HEK293 (cell line): ENCODE results near the gene CCNI2.

Experiments
- CTCF ChIA-PET: fragments of 350-600 bp; formaldehyde crosslinking; extraction: SDS; loops from one replicate; lab custom pipeline; 2021; ENCODE audit warnings: antibody characterized with exemption; lab: Yijun Ruan, JAX
- POLR2A ChIA-PET: fragments of 300-600 bp; formaldehyde crosslinking; extraction: SDS; loops from one replicate; lab custom pipeline; 2020; ENCODE audit warnings: antibody characterized with exemption, inconsistent platforms; lab: Yijun Ruan, JAX
- H3K27ac ChIP-seq: fragments of 200-500 bp; sonication (Bioruptor generic); 2 replicates; pipeline ENCODE4 v1.5.1; 2014; ENCODE audit warnings: low read depth, low read length, control low read depth, inconsistent platforms; ENCODE audit errors: extremely low read depth
- H3K36me3 ChIP-seq, 2 experiments: fragments of 200-500 bp in 1 of 2; sonication (Bioruptor generic) in 1 of 2; 1 replicate in 1 of 2; 2 replicates in 1 of 2; pipeline ENCODE4 v1.5.1; 2014 to 2017; ENCODE audit warnings: inconsistent platforms in 2 of 2, low read length in 2 of 2; ENCODE audit not compliant: control insufficient read depth in 2 of 2, insufficient read depth in 1 of 2
- H3K4me1 ChIP-seq: fragments of 200-500 bp; sonication (Bioruptor generic); 2 replicates; pipeline ENCODE4 v1.5.1; 2014; ENCODE audit warnings: mild to moderate bottlenecking, low read length, inconsistent platforms; ENCODE audit not compliant: control insufficient read depth, insufficient read depth
- H3K4me3 ChIP-seq: 2 replicates; pipeline ENCODE4 v1.5.1; 2011; ENCODE audit warnings: low read depth, mild to moderate bottlenecking, control low read depth, low read length, moderate library complexity
- H3K9me3 ChIP-seq: fragments of 200-500 bp; sonication (Bioruptor generic); 2 replicates; pipeline ENCODE4 v1.5.1; 2014; ENCODE audit warnings: low read depth, low read length, inconsistent platforms; ENCODE audit not compliant: control insufficient read depth, insufficient read depth
- EGR2 ChIP-seq: fragments of 450-650 bp; formaldehyde crosslinking; IDR thresholded peaks from 2 replicates; pipeline ENCODE4 v1.5.1; 2016; ENCODE audit warnings: low read depth, missing biosample characterization, missing genetic modification characterization
- HOXC10 ChIP-seq: sonication (generic); formaldehyde crosslinking; IDR thresholded peaks from 2 replicates; pipeline ENCODE4 v1.8.1; 2023; ENCODE audit warnings: mild to moderate bottlenecking, missing genetic modification reagents
- KLF16 ChIP-seq: fragments of 450-650 bp; formaldehyde crosslinking; IDR thresholded peaks from 2 replicates; pipeline ENCODE4 v1.5.1; 2017; ENCODE audit warnings: missing biosample characterization, missing genetic modification characterization
- MEIS1 ChIP-seq: sonication (generic); formaldehyde crosslinking; IDR thresholded peaks from 2 replicates; pipeline ENCODE4 v1.8.1; 2022; ENCODE audit warnings: missing genetic modification reagents, mild to moderate bottlenecking, borderline replicate concordance
- OVOL3 ChIP-seq: fragments of 450-650 bp; formaldehyde crosslinking; IDR thresholded peaks from 2 replicates; pipeline ENCODE4 v1.5.1; 2016; ENCODE audit warnings: missing biosample characterization, missing genetic modification characterization
- SP7 ChIP-seq: fragments of 450-650 bp; formaldehyde crosslinking; IDR thresholded peaks from 2 replicates; pipeline ENCODE4 v1.5.1; 2016; ENCODE audit warnings: missing biosample characterization, missing genetic modification characterization
- YY1 ChIP-seq: fragments of 450-650 bp; formaldehyde crosslinking; IDR thresholded peaks from 2 replicates; pipeline ENCODE4 v1.5.1; 2018; ENCODE audit warnings: missing biosample characterization, missing genetic modification characterization
- ZBTB7A ChIP-seq: fragments of 450-650 bp; formaldehyde crosslinking; IDR thresholded peaks from 2 replicates; pipeline ENCODE4 v1.5.1; 2016; ENCODE audit warnings: low read depth, missing biosample characterization, missing genetic modification characterization
- ZFHX2 ChIP-seq: fragments of 450-650 bp; formaldehyde crosslinking; conservative IDR thresholded peaks from 2 replicates; pipeline ENCODE4 v1.5.1; 2016; ENCODE audit warnings: missing biosample characterization, missing genetic modification characterization
- ZFP3 ChIP-seq: fragments of 450-650 bp; formaldehyde crosslinking; IDR thresholded peaks from 2 replicates; pipeline ENCODE4 v1.5.1; 2016; ENCODE audit warnings: low read depth, missing biosample characterization, missing genetic modification characterization
- ZNF114 ChIP-seq: fragments of 450-650 bp; formaldehyde crosslinking; IDR thresholded peaks from 2 replicates; pipeline ENCODE4 v1.5.0; 2017; ENCODE audit warnings: missing biosample characterization, missing genetic modification characterization
- ZNF121 ChIP-seq: fragments of 450-650 bp; formaldehyde crosslinking; IDR thresholded peaks from 2 replicates; pipeline ENCODE4 v1.5.1; 2016; ENCODE audit warnings: missing biosample characterization, missing genetic modification characterization
- ZNF23 ChIP-seq: fragments of 450-650 bp; formaldehyde crosslinking; IDR thresholded peaks from 2 replicates; pipeline ENCODE4 v1.5.1; 2016; ENCODE audit warnings: missing biosample characterization, missing genetic modification characterization, borderline replicate concordance
- ZNF311 ChIP-seq: fragments of 450-650 bp; formaldehyde crosslinking; IDR thresholded peaks from 2 replicates; pipeline ENCODE4 v1.5.1; 2017; ENCODE audit warnings: missing biosample characterization, missing genetic modification characterization, borderline replicate concordance
- ZNF354C ChIP-seq: fragments of 450-650 bp; formaldehyde crosslinking; IDR thresholded peaks from 2 replicates; pipeline ENCODE4 v1.5.1; 2016; ENCODE audit warnings: missing biosample characterization, missing genetic modification characterization, low read depth, borderline replicate concordance
- ZNF596 ChIP-seq: fragments of 450-650 bp; IDR thresholded peaks from 2 replicates; pipeline ENCODE4 v1.5.0; 2018; ENCODE audit warnings: missing biosample characterization, mild to moderate bottlenecking, missing genetic modification characterization, moderate library complexity
- ZNF658 ChIP-seq: fragments of 450-650 bp; formaldehyde crosslinking; IDR thresholded peaks from 2 replicates; pipeline ENCODE4; 2016; ENCODE audit warnings: missing biosample characterization, missing genetic modification characterization
- ZNF747 ChIP-seq: fragments of 450-650 bp; formaldehyde crosslinking; IDR thresholded peaks from 2 replicates; pipeline ENCODE4 v1.5.1; 2016; ENCODE audit warnings: missing biosample characterization, missing genetic modification characterization
- ZNF792 ChIP-seq: fragments of 450-650 bp; formaldehyde crosslinking; IDR thresholded peaks from 2 replicates; pipeline ENCODE4 v1.5.1; 2016; ENCODE audit warnings: missing biosample characterization, missing genetic modification characterization
- TF ChIP-seq, protein P1 (sequence below): fragments of 450-650 bp; formaldehyde crosslinking; IDR thresholded peaks from 2 replicates; pipeline ENCODE4 v1.5.1; 2016; ENCODE audit warnings: missing biosample characterization, missing genetic modification characterization
- TF ChIP-seq, protein P2 (sequence below): fragments of 450-650 bp; formaldehyde crosslinking; conservative IDR thresholded peaks from 2 replicates; pipeline ENCODE4 v1.5.1; 2016; ENCODE audit warnings: low read depth, missing biosample characterization, missing genetic modification characterization
- TF ChIP-seq, protein P3 (sequence below): fragments of 450-650 bp; formaldehyde crosslinking; IDR thresholded peaks from 2 replicates; pipeline ENCODE4 v1.5.1; 2016; ENCODE audit warnings: missing biosample characterization, missing genetic modification characterization
- TF ChIP-seq, protein P4 (sequence below): fragments of 450-650 bp; formaldehyde crosslinking; IDR thresholded peaks from 2 replicates; pipeline ENCODE4 v1.5.1; 2016; ENCODE audit warnings: missing biosample characterization, missing genetic modification characterization
- TF ChIP-seq, protein P5 (sequence below): fragments of 450-650 bp; formaldehyde crosslinking; IDR thresholded peaks from 2 replicates; pipeline ENCODE4 v1.5.1; 2016; ENCODE audit warnings: missing biosample characterization, missing genetic modification characterization

CCNI2 gene

DNA sequence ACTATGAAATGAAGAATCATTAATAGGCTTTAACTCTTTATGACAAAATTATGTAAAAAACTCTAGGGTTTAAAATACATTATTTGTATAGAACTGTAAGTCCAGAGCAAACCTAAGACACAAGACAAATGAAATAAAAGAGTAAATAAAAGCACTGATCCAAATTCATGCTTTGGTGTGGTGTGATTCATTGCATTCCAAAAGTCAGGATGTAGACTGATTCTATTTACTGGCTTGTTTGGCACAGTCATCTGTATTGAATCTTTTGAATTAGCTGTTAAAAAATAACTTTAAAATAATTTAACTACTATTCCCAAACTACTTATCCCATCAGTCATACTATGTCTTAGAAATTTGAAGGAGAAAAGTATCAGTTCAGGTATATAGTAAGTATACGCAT, 42.4 kb upstream of the CCNI2 start:
- CTCF ChIA-PET: interaction anchor here (0.5 to 0.7 kb wide), 3 partner anchors 97 to 675 kb away, joined by 3 read pairs; no protein-coding TSS in a partner anchor

DNA sequence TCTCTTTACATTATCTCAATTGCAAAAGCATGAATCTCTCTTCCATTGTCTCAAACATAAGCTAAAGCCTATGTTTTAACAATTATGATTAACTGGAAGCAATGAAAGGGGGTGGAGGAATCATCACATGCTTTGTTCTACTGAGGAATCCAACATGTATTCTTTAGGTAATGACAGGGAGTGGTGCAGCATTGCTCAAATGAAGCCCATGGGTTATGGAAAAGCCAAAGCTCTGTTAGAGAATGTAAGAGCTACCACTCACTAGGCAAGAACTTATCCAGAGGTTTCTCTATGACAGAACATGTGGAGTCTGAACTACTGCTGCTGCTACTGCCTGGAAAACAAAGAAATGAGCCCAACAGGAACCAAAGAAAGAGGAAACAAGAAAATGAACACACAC, 38.6 kb upstream of the CCNI2 start:
- H3K4me1 ChIP-seq: no peaks in the 10 kb centered on the region
- no peaks in the 10 kb centered on the region for H3K9me3 ChIP-seq
- POLR2A ChIA-PET: interaction anchor here (0.6 to 0.7 kb wide), 2 partner anchors 23 to 175 kb away, joined by 5 to 7 read pairs; no protein-coding TSS in a partner anchor
- peaks cover 0 to 15% of the 10 kb centered on the region in 2 experiments; a peak in 2 of 3 replicates for H3K36me3 ChIP-seq
- no peak overlapping the region for H3K4me3 ChIP-seq
- CTCF ChIA-PET: interaction anchor here (0.5 to 0.6 kb wide), 3 partner anchors 19 to 245 kb away, joined by 3 to 4 read pairs (median 3); no protein-coding TSS in a partner anchor
- H3K27ac ChIP-seq: no peak overlapping the region
- no peak for TF ChIP-seq ZFP3 (tag by site-specific recombination)
- no peak for TF ChIP-seq HOXC10 (CRISPR knock-in tag)
- no peak for TF ChIP-seq KLF16
- TF ChIP-seq ZFHX2 (tag by site-specific recombination): no peak
- no peak for TF ChIP-seq EGR2 (tag by site-specific recombination)
- no peak for TF ChIP-seq ZNF114 (tag by site-specific recombination)
- TF ChIP-seq ZNF792 (tag by site-specific recombination): no peak
- TF ChIP-seq OVOL3: no peak

More for the DNA sequence above, 42.4 kb upstream of the CCNI2 start:
- POLR2A ChIA-PET: interaction anchor here (1.1 kb wide), 1 partner anchor 33 kb away, joined by 3 read pairs; the partner anchor contains the start of gene KIF3A
- Histone ChIP-seq H3K36me3 (peaks cover 22 to 44% of the 10 kb centered on the region in 2 experiments), H3K27ac (no peak overlapping the region), H3K9me3 (no peaks in the 10 kb centered on the region), H3K4me3 (no peak overlapping the region), H3K4me1 (no peaks in the 10 kb centered on the region)
- TF ChIP-seq, protein P1, sequence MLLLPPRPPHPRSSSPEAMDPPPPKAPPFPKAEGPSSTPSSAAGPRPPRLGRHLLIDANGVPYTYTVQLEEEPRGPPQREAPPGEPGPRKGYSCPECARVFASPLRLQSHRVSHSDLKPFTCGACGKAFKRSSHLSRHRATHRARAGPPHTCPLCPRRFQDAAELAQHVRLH (tag by site-specific recombination): no peak
- TF ChIP-seq ZNF747 (tag by site-specific recombination) (no peak), ZBTB7A (tag by site-specific recombination) (no peak), ZNF311 (no peak), YY1 (tag by site-specific recombination) (no peak), ZNF658 (tag by site-specific recombination) (no peak), ZNF596 (tag by site-specific recombination) (no peak), SP7 (tag by site-specific recombination) (no peak), ZNF121 (tag by site-specific recombination) (no peak), ZNF354C (tag by site-specific recombination) (no peak), MEIS1 (CRISPR knock-in tag) (no peak), ZNF23 (tag by site-specific recombination) (no peak)
- TF ChIP-seq, protein P2, sequence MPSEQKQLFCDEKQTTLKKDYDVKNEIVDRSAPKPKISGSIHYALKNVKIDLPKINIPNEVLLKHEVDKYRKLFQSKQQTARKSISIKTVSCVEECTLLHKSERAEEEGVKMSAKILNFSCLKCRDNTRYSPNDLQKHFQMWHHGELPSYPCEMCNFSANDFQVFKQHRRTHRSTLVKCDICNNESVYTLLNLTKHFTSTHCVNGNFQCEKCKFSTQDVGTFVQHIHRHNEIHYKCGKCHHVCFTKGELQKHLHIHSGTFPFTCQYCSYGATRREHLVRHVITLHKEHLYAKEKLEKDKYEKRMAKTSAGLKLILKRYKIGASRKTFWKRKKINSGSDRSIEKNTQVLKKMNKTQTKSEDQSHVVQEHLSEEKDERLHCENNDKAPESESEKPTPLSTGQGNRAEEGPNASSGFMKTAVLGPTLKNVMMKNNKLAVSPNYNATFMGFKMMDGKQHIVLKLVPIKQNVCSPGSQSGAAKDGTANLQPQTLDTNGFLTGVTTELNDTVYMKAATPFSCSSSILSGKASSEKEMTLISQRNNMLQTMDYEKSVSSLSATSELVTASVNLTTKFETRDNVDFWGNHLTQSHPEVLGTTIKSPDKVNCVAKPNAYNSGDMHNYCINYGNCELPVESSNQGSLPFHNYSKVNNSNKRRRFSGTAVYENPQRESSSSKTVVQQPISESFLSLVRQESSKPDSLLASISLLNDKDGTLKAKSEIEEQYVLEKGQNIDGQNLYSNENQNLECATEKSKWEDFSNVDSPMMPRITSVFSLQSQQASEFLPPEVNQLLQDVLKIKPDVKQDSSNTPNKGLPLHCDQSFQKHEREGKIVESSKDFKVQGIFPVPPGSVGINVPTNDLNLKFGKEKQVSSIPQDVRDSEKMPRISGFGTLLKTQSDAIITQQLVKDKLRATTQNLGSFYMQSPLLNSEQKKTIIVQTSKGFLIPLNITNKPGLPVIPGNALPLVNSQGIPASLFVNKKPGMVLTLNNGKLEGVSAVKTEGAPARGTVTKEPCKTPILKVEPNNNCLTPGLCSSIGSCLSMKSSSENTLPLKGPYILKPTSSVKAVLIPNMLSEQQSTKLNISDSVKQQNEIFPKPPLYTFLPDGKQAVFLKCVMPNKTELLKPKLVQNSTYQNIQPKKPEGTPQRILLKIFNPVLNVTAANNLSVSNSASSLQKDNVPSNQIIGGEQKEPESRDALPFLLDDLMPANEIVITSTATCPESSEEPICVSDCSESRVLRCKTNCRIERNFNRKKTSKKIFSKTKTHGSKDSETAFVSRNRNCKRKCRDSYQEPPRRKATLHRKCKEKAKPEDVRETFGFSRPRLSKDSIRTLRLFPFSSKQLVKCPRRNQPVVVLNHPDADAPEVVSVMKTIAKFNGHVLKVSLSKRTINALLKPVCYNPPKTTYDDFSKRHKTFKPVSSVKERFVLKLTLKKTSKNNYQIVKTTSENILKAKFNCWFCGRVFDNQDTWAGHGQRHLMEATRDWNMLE: no peak
- TF ChIP-seq, protein P3, sequence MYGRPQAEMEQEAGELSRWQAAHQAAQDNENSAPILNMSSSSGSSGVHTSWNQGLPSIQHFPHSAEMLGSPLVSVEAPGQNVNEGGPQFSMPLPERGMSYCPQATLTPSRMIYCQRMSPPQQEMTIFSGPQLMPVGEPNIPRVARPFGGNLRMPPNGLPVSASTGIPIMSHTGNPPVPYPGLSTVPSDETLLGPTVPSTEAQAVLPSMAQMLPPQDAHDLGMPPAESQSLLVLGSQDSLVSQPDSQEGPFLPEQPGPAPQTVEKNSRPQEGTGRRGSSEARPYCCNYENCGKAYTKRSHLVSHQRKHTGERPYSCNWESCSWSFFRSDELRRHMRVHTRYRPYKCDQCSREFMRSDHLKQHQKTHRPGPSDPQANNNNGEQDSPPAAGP: no peak
- TF ChIP-seq, protein P4, sequence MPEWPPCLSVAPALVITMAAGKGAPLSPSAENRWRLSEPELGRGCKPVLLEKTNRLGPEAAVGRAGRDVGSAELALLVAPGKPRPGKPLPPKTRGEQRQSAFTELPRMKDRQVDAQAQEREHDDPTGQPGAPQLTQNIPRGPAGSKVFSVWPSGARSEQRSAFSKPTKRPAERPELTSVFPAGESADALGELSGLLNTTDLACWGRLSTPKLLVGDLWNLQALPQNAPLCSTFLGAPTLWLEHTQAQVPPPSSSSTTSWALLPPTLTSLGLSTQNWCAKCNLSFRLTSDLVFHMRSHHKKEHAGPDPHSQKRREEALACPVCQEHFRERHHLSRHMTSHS (tag by site-specific recombination): no peak
- TF ChIP-seq, protein P5, sequence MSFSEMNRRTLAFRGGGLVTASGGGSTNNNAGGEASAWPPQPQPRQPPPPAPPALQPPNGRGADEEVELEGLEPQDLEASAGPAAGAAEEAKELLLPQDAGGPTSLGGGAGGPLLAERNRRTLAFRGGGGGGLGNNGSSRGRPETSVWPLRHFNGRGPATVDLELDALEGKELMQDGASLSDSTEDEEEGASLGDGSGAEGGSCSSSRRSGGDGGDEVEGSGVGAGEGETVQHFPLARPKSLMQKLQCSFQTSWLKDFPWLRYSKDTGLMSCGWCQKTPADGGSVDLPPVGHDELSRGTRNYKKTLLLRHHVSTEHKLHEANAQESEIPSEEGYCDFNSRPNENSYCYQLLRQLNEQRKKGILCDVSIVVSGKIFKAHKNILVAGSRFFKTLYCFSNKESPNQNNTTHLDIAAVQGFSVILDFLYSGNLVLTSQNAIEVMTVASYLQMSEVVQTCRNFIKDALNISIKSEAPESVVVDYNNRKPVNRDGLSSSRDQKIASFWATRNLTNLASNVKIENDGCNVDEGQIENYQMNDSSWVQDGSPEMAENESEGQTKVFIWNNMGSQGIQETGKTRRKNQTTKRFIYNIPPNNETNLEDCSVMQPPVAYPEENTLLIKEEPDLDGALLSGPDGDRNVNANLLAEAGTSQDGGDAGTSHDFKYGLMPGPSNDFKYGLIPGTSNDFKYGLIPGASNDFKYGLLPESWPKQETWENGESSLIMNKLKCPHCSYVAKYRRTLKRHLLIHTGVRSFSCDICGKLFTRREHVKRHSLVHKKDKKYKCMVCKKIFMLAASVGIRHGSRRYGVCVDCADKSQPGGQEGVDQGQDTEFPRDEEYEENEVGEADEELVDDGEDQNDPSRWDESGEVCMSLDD (tag by site-specific recombination): no peak
